Measurements from ENCODE around the gene ACO2. TPM values are rescaled to one million over a fixed set of nuclear protein-coding genes. Genes with fewer than 3 reads are reported as not detected.

The ACO2 gene
- total RNA-seq, 1 donor from 2014 or later = 153 TPM

DNA sequence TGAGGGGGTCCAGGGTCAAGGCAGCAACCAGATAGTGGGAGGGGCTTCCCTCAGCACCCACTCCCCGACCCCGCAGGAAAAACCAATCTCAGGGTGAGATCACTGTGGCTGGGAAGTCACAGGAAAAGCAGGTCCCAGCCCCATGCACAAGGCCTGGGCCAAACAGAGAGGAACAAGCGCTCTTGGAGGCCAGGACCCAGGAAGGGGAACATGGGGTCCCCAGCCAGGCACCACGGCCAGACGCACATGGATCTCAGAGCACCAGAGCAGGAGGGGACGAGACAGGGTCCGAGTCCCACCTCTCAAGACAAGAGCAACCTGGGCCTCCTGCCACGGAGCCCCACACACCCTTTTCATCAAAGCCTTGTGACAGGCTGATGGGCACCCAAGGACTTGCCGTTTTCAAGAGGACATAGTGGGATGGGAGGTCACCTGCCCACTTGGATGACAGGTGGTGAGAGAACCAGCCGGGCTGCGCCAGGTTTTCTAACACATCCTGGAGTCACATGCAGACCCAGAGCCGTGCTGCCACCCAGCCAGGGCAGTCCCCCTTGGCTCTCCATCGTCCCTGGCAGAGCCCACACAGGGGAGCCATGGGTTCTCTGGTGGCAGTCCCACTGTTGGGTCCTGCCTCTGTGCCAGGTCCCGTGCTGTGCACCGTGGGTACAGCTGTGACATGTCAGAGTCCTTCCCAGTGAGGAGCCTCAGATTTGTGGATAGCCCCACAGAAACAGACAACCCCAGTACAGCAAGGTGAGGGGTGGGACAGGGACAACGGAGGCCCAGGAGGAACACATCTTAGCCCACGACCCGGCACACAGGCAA lies 62.2 kb downstream of the ACO2 start:
- ATAC-seq (ENCODE audit: low read depth) (no peak), DNase-seq (no peak)
- intact Hi-C loops (cut with micrococcal nuclease) = no loop called here

DNA sequence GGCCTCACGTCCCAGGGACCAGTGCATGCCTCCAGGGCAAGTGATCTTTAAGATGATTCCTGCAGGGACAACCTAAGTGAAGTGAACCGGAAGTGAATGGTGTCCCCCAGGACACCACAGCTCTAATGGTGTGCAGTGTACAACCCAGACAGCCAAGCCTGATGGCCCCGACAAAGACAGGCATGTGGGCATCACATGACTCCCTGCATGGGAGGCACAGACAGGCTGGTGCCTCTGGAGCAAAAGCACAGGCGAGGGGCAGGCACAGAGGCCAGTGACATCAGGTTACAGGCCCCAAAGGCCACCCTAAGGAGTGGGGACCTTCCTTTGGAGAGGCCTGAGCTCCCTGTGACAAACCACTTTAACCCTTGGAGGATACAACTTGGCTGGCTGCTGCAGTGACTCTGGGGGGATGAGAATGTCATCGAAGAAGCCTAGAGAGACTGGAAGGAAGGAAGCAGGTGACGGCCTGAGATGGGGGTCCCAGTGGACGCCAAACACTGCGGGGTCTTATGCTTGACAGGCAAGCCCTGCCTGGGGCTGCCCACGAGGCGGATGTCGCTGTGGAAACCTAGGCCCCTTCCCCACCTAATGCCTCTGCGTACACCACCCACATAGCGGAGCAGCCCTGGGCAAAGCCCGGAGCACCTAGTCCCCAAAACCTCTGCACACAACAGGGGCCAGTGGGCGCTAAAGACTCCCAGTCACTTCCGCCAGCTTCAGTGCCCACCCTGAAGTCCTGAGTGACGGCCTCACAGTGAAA lies 63.0 kb downstream of the ACO2 start:
- TF ChIP-seq, protein P1, sequence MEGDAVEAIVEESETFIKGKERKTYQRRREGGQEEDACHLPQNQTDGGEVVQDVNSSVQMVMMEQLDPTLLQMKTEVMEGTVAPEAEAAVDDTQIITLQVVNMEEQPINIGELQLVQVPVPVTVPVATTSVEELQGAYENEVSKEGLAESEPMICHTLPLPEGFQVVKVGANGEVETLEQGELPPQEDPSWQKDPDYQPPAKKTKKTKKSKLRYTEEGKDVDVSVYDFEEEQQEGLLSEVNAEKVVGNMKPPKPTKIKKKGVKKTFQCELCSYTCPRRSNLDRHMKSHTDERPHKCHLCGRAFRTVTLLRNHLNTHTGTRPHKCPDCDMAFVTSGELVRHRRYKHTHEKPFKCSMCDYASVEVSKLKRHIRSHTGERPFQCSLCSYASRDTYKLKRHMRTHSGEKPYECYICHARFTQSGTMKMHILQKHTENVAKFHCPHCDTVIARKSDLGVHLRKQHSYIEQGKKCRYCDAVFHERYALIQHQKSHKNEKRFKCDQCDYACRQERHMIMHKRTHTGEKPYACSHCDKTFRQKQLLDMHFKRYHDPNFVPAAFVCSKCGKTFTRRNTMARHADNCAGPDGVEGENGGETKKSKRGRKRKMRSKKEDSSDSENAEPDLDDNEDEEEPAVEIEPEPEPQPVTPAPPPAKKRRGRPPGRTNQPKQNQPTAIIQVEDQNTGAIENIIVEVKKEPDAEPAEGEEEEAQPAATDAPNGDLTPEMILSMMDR (IDR thresholded peaks at IDR 0.05) = no peak
- intact Hi-C loops (cut with micrococcal nuclease) = loop anchor here (2.0 kb wide), 2 partner anchors 65 to 245 kb away; partner anchors contain the start of gene RANGAP1
- ATAC-seq (ENCODE audit: low read depth) (no peak), DNase-seq (no peak)
- ChIA-PET CTCF (interaction anchor here (1.3 to 2.3 kb wide), 3 partner anchors 10 to 129 kb away, joined by 4 to 19 read pairs (median 5); no protein-coding TSS in a partner anchor), POLR2A (interaction anchor here (1.4 kb wide), 1 partner anchor 128 kb away, joined by 4 read pairs; no protein-coding TSS in a partner anchor)
- Mint-ChIP-seq H3K4me3 (no peak overlapping the region), H3K36me3 (ENCODE audit: low read depth) (peaks cover 67% of the 10 kb centered on the region), H3K27ac (no peak overlapping the region), H3K27me3 (no peaks in the 10 kb centered on the region), H3K4me1 (no peaks in the 10 kb centered on the region), H3K9me3 (no peaks in the 10 kb centered on the region)

More for the DNA sequence above, 62.2 kb downstream of the ACO2 start:
- Mint-ChIP-seq H3K4me3 (no peak overlapping the region), H3K27me3 (no peaks in the 10 kb centered on the region), H3K27ac (no peak overlapping the region), H3K9me3 (no peaks in the 10 kb centered on the region), H3K36me3 (ENCODE audit: low read depth) (peaks cover 75% of the 10 kb centered on the region), H3K4me1 (peaks cover 6% of the 10 kb centered on the region)
- POLR2A ChIA-PET = no interaction called here
- CTCF ChIA-PET = interaction anchor here (1.1 to 2.3 kb wide), 3 partner anchors 13 to 129 kb away, joined by 4 to 19 read pairs (median 5); no protein-coding TSS in a partner anchor
- TF ChIP-seq, protein P1 (IDR thresholded peaks at IDR 0.05) = no peak

DNA sequence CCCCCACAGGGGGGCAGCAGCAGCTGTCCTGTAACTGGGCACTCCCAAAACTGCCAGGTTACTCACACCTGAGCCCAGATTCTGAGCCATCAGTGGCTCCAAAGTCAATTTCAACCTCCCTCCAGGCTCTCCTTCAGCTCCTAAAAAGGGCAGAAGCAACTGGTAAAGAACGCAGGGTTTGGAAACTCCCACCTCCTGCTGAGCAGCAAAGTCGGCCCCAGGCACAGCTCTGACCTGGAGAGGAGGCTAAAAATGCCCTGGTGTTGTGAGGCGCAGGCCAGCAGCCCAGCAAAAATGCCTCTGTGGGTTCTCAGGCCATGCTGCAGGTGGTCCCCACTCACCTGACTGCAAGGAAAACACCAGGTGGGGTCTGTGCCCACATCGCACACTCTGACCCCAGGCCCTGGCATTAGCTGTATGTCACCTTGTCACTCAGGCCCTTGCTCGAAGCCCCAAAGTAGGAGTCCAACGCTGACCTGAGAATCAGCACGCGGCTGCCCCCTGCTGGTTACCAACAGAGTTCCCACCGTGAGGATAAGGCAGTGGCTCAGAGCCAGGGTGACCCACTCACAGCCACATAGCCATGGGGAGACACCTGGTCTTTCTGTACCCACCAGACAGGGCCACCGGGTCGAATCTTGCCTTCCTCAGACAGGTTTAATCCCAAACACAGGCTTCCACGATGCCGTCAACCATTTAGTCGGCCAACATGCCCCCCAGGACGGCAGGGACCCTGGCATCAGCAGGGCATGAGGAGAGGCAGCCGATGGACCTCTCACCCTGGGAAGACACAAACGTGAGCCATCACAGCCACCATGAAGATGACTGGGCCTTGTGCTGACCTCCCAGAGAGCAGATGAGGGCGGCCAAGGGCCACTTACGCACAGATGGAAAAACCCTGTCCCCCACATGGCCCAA lies 64.2 kb downstream of the ACO2 start:
- no peak overlapping the region for H3K4me3 Mint-ChIP-seq
- H3K27me3 Mint-ChIP-seq = no peaks in the 10 kb centered on the region
- peak; percentile 86 for ATAC-seq (ENCODE audit: low read depth)
- H3K36me3 Mint-ChIP-seq (ENCODE audit: low read depth) = peaks cover 63% of the 10 kb centered on the region
- no peaks in the 10 kb centered on the region for H3K9me3 Mint-ChIP-seq
- TF ChIP-seq, protein P1 (IDR thresholded peaks at IDR 0.05) = peak; percentile 23
- H3K27ac Mint-ChIP-seq = no peak overlapping the region
- DNase-seq = peak; percentile 64
- no peaks in the 10 kb centered on the region for H3K4me1 Mint-ChIP-seq
- ChIA-PET POLR2A (interaction anchor here (0.6 to 1.4 kb wide), 3 partner anchors 86 to 129 kb away, joined by 4 to 9 read pairs (median 5); partner anchors contain the start of gene TOB2), CTCF (interaction anchor here (1.3 to 2.3 kb wide), 3 partner anchors 9 to 131 kb away, joined by 4 to 19 read pairs (median 5); no protein-coding TSS in a partner anchor)
- intact Hi-C loops (cut with micrococcal nuclease) = loop anchor here (1.0 to 2.0 kb wide), 3 partner anchors 64 to 246 kb away; partner anchors contain the start of gene RANGAP1

DNA sequence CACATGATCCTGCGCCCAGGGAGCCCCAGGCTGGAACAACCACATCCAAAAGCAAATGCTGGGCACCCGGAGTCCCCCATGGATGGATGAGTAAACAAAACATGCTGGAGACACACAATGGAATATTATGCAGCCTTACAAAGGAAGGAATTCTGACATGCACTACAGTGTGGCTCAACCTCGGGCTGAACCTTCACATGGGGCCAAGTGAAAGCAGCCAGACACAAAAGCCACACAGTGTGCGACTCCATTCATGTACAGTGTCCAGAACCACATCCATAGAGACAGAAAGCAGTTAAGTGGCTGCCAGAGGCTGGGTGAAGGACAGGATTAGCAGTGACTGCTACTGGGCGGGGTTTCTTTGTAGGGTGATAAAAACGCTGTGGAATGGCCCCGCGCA lies 65.3 kb downstream of the ACO2 start:
- Mint-ChIP-seq H3K27me3 (no peaks in the 10 kb centered on the region), H3K4me3 (no peak overlapping the region), H3K36me3 (ENCODE audit: low read depth) (peaks cover 61% of the 10 kb centered on the region), H3K9me3 (no peaks in the 10 kb centered on the region), H3K4me1 (no peaks in the 10 kb centered on the region), H3K27ac (no peak overlapping the region)
- POLR2A ChIA-PET = interaction anchor here (0.7 kb wide), 1 partner anchor 57 kb away, joined by 4 read pairs; no protein-coding TSS in a partner anchor
- ATAC-seq (ENCODE audit: low read depth) (no peak), DNase-seq (no peak)
- TF ChIP-seq, protein P1 (IDR thresholded peaks at IDR 0.05) = no peak
- intact Hi-C loops (cut with micrococcal nuclease) = no loop called here
- CTCF ChIA-PET = no interaction called here
